WTC11 (cell line): ENCODE results near the gene CHKB.

Experiments used
- FOXP1 ChIP-seq: sonication (generic); formaldehyde crosslinking; IDR thresholded peaks from 2 replicates; pipeline ENCODE4 v1.8.0; 2022; ENCODE audit warnings: missing genetic modification reagents, mild to moderate bottlenecking, moderate library complexity, borderline replicate concordance
- KAT7 ChIP-seq: sonication (generic); formaldehyde crosslinking; IDR thresholded peaks from 2 replicates; pipeline ENCODE4 v1.8.1; 2023; ENCODE audit warnings: missing genetic modification reagents, mild to moderate bottlenecking, borderline replicate concordance
- SOX15 ChIP-seq: fragments of 250-450 bp; sonication (Bioruptor Pico); IDR thresholded peaks from 2 replicates; pipeline ENCODE4 v1.9.0; 2021; ENCODE audit warnings: mild to moderate bottlenecking
- TEAD1 ChIP-seq: sonication (generic); formaldehyde crosslinking; IDR thresholded peaks from 2 replicates; pipeline ENCODE4 v1.8.0; 2022; ENCODE audit warnings: mild to moderate bottlenecking, missing genetic modification reagents
- TEAD4 ChIP-seq: sonication (generic); formaldehyde crosslinking; IDR thresholded peaks from 2 replicates; pipeline ENCODE4 v1.8.0; 2022; ENCODE audit warnings: mild to moderate bottlenecking, missing genetic modification reagents
- TP53 ChIP-seq: sonication (generic); formaldehyde crosslinking; IDR thresholded peaks from 2 replicates; pipeline ENCODE4 v1.8.1; 2023; ENCODE audit warnings: mild to moderate bottlenecking, missing genetic modification reagents
- ZNF219 ChIP-seq: sonication (generic); formaldehyde crosslinking; IDR thresholded peaks from 2 replicates; pipeline ENCODE4 v1.8.0; 2023; ENCODE audit warnings: missing genetic modification reagents, mild to moderate bottlenecking, borderline replicate concordance
- ZNF416 ChIP-seq: fragments of 250-450 bp; sonication (Bioruptor Pico); IDR thresholded peaks from 2 replicates; pipeline ENCODE4 v1.9.0; 2021; ENCODE audit warnings: mild to moderate bottlenecking, inconsistent platforms
- TF ChIP-seq, protein P1 (sequence below): fragments of 200-600 bp; IDR thresholded peaks from 2 replicates; pipeline ENCODE4 v1.8.0; 2022; ENCODE audit warnings: antibody characterized with exemption
- TF ChIP-seq, protein P2 (sequence below): sonication (generic); formaldehyde crosslinking; IDR thresholded peaks from 2 replicates; pipeline ENCODE4 v1.8.0; 2022; ENCODE audit warnings: mild to moderate bottlenecking, missing genetic modification reagents
- TF ChIP-seq, protein P3 (sequence below): sonication (generic); formaldehyde crosslinking; IDR thresholded peaks from 2 replicates; pipeline ENCODE4 v1.8.1; 2023; ENCODE audit warnings: mild to moderate bottlenecking, missing genetic modification reagents, moderate library complexity
- TF ChIP-seq, protein P4 (sequence below): sonication (generic); formaldehyde crosslinking; IDR thresholded peaks from 2 replicates; pipeline ENCODE4 v1.8.0; 2023; ENCODE audit warnings: missing genetic modification reagents
- TF ChIP-seq, protein P5 (sequence below): sonication (generic); formaldehyde crosslinking; IDR thresholded peaks from 2 replicates; pipeline ENCODE4 v1.8.1; 2023; ENCODE audit warnings: mild to moderate bottlenecking, missing genetic modification reagents
- TF ChIP-seq, protein P6 (sequence below): fragments of 250-450 bp; sonication (Bioruptor Pico); IDR thresholded peaks from 2 replicates; pipeline ENCODE4 v1.9.0; 2021; ENCODE audit warnings: mild to moderate bottlenecking

DNA sequence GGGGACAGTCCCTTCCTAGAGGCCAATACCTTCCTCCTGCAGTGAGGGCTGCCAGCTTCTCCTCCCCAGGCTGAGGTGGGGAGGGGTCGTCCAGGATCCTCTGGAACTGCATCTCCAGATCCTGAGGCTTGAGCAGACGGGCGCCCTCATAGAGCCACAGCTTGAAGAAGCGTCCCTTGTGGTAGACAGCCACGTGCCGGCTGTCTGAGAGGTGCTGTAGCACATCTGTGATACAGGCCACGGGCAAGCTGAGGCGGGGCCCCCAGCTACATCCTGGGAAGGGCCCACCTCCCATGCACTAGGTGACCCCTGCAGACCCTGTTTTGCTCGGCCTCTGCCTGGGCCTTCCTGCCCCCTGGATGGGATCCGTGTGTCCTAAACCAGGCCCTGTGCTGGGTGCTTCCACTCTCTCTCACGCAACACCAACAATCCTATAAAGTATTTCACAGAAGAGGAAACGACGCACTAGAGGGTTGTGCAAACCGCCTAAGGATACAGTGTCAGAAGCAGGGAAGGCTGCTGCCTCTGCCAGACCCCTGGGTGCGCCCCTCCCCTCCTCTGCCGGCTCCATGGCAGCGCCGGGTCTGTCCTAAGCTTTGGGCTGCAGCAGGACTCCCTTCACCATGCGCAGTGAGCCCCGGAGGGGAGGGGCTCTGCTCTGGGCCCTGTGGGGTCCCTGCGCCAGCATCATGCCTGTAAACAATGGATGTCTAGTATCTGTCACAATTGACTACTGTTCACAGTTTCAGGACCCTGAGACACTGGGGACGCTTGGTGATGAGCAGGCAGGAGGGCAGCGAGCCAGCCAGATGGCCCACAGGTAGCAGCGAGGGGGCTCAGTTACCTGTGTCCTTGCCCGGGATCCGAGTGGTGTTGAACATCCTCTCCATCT lies 8.9 kb downstream of the CHKB start:
- TF ChIP-seq, protein P1, sequence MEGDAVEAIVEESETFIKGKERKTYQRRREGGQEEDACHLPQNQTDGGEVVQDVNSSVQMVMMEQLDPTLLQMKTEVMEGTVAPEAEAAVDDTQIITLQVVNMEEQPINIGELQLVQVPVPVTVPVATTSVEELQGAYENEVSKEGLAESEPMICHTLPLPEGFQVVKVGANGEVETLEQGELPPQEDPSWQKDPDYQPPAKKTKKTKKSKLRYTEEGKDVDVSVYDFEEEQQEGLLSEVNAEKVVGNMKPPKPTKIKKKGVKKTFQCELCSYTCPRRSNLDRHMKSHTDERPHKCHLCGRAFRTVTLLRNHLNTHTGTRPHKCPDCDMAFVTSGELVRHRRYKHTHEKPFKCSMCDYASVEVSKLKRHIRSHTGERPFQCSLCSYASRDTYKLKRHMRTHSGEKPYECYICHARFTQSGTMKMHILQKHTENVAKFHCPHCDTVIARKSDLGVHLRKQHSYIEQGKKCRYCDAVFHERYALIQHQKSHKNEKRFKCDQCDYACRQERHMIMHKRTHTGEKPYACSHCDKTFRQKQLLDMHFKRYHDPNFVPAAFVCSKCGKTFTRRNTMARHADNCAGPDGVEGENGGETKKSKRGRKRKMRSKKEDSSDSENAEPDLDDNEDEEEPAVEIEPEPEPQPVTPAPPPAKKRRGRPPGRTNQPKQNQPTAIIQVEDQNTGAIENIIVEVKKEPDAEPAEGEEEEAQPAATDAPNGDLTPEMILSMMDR = no peak
- TF ChIP-seq ZNF416 (CRISPR knock-in tag) (no peak), ZNF219 (CRISPR knock-in tag) (no peak), TEAD1 (no peak), TEAD4 (no peak), FOXP1 (CRISPR knock-in tag) (no peak), KAT7 (CRISPR knock-in tag) (no peak), SOX15 (no peak), TP53 (no peak)
- TF ChIP-seq, protein P2, sequence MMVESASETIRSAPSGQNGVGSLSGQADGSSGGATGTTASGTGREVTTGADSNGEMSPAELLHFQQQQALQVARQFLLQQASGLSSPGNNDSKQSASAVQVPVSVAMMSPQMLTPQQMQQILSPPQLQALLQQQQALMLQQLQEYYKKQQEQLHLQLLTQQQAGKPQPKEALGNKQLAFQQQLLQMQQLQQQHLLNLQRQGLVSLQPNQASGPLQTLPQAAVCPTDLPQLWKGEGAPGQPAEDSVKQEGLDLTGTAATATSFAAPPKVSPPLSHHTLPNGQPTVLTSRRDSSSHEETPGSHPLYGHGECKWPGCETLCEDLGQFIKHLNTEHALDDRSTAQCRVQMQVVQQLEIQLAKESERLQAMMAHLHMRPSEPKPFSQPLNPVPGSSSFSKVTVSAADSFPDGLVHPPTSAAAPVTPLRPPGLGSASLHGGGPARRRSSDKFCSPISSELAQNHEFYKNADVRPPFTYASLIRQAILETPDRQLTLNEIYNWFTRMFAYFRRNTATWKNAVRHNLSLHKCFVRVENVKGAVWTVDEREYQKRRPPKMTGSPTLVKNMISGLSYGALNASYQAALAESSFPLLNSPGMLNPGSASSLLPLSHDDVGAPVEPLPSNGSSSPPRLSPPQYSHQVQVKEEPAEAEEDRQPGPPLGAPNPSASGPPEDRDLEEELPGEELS (CRISPR knock-in tag) = no peak
- TF ChIP-seq, protein P3, sequence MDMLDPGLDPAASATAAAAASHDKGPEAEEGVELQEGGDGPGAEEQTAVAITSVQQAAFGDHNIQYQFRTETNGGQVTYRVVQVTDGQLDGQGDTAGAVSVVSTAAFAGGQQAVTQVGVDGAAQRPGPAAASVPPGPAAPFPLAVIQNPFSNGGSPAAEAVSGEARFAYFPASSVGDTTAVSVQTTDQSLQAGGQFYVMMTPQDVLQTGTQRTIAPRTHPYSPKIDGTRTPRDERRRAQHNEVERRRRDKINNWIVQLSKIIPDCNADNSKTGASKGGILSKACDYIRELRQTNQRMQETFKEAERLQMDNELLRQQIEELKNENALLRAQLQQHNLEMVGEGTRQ (CRISPR knock-in tag) = no peak
- TF ChIP-seq, protein P4, sequence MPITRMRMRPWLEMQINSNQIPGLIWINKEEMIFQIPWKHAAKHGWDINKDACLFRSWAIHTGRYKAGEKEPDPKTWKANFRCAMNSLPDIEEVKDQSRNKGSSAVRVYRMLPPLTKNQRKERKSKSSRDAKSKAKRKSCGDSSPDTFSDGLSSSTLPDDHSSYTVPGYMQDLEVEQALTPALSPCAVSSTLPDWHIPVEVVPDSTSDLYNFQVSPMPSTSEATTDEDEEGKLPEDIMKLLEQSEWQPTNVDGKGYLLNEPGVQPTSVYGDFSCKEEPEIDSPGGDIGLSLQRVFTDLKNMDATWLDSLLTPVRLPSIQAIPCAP (CRISPR knock-in tag) = no peak
- TF ChIP-seq, protein P5, sequence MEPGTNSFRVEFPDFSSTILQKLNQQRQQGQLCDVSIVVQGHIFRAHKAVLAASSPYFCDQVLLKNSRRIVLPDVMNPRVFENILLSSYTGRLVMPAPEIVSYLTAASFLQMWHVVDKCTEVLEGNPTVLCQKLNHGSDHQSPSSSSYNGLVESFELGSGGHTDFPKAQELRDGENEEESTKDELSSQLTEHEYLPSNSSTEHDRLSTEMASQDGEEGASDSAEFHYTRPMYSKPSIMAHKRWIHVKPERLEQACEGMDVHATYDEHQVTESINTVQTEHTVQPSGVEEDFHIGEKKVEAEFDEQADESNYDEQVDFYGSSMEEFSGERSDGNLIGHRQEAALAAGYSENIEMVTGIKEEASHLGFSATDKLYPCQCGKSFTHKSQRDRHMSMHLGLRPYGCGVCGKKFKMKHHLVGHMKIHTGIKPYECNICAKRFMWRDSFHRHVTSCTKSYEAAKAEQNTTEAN (CRISPR knock-in tag) = no peak
- TF ChIP-seq, protein P6, sequence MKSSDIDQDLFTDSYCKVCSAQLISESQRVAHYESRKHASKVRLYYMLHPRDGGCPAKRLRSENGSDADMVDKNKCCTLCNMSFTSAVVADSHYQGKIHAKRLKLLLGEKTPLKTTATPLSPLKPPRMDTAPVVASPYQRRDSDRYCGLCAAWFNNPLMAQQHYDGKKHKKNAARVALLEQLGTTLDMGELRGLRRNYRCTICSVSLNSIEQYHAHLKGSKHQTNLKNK (CRISPR knock-in tag) = no peak
